Measurements from ENCODE around the gene CNNM3.
A peak's percentile ranks its signal among the peaks of the same experiment; 100 is the strongest.

CNNM3 gene

GRCh38 chr2:96839293-96839874, 23.3 kb downstream of the CNNM3 start:
- DNase-seq (ENCODE audit: low spot score), result peak; percentile 52
- TF ChIP-seq CTCF (IDR thresholded peaks at IDR 0.05; ENCODE audit: borderline replicate concordance, control extremely low read depth, extremely low read depth, insufficient read depth, missing control alignments), result no peak
- in situ Hi-C loops (cut with MboI; ENCODE audit: low sequenced_read_pairs, unreplicated experiment), result no loop called here

- TF ChIP-seq CTCF (IDR thresholded peaks at IDR 0.05; ENCODE audit: borderline replicate concordance, control extremely low read depth, extremely low read depth, insufficient read depth, missing control alignments), result no peak
- in situ Hi-C loops (cut with MboI; ENCODE audit: low sequenced_read_pairs, unreplicated experiment), result no loop called here
Measured at GRCh38 chr2:96839875-96840850, 24.1 kb downstream of the CNNM3 start.

GRCh38 chr2:96841701-96842495, 25.8 kb downstream of the CNNM3 start:
- no peak for TF ChIP-seq CTCF (IDR thresholded peaks at IDR 0.05; ENCODE audit: borderline replicate concordance, control extremely low read depth, extremely low read depth, insufficient read depth, missing control alignments)
- no peak for DNase-seq (ENCODE audit: low spot score)
- in situ Hi-C loops (cut with MboI; ENCODE audit: low sequenced_read_pairs, unreplicated experiment), result no loop called here

More at GRCh38 chr2:96839875-96840850, 24.1 kb downstream of the CNNM3 start:
- DNase-seq (ENCODE audit: low spot score), result no peak

- TF ChIP-seq CTCF (IDR thresholded peaks at IDR 0.05; ENCODE audit: borderline replicate concordance, control extremely low read depth, extremely low read depth, insufficient read depth, missing control alignments), result no peak
- in situ Hi-C loops (cut with MboI; ENCODE audit: low sequenced_read_pairs, unreplicated experiment), result no loop called here
- DNase-seq (ENCODE audit: low spot score), result no peak
Measured at GRCh38 chr2:96842600-96842999, 26.5 kb downstream of the CNNM3 start.

- TF ChIP-seq CTCF (IDR thresholded peaks at IDR 0.05; ENCODE audit: borderline replicate concordance, control extremely low read depth, extremely low read depth, insufficient read depth, missing control alignments), result no peak
- in situ Hi-C loops (cut with MboI; ENCODE audit: low sequenced_read_pairs, unreplicated experiment), result no loop called here
- DNase-seq (ENCODE audit: low spot score), result no peak
Measured at GRCh38 chr2:96843538-96844268, 27.6 kb downstream of the CNNM3 start, which contains the start of gene ANKRD23. Gene ANKRD23, minus strand, starts transcription at chr2:96844021. Its CDS starts 29 bp downstream, at chr2:96843992.
